NCI-H2081 (cell line): ENCODE measurements around the gene TMEM150B.

Experiments used
- DNase-seq, 2 experiments: peaks; one replicate each; lab custom pipeline; 2025; lab: John Stamatoyannopoulos, UW

The TMEM150B gene

DNA sequence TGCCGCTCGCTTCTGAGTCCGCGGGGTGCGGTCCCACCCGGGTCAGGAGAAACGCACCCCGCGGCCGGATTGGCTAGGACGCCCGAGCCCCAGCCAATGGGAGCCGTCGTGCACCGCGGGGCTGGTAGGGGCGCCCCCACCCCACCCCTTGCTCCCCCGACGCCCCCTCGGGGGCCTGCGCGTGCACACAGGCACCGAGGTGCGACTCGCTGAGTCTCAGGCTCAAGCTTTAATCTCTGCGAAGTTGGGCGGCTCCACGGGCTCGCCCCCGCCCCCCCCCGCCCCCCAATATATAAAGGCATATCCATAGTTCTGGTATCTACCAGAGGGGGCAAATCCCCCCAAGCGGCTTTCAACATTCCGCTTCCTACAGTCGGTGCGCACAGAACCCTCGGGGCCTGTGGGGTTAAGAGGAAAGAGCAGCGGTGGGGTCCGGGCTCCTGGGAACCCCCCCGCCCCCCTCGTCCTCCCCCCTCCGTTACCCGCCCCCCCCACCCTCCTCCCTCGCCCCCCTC lies 29.6 kb upstream of the TMEM150B start, which contains the start of gene COX6B2:
TSS of gene COX6B2 (minus strand) at position 22 of the 515 bp plus-strand sequence. CDS start 198 bp downstream, outside the sequence.
- DNase-seq: no peak

DNA sequence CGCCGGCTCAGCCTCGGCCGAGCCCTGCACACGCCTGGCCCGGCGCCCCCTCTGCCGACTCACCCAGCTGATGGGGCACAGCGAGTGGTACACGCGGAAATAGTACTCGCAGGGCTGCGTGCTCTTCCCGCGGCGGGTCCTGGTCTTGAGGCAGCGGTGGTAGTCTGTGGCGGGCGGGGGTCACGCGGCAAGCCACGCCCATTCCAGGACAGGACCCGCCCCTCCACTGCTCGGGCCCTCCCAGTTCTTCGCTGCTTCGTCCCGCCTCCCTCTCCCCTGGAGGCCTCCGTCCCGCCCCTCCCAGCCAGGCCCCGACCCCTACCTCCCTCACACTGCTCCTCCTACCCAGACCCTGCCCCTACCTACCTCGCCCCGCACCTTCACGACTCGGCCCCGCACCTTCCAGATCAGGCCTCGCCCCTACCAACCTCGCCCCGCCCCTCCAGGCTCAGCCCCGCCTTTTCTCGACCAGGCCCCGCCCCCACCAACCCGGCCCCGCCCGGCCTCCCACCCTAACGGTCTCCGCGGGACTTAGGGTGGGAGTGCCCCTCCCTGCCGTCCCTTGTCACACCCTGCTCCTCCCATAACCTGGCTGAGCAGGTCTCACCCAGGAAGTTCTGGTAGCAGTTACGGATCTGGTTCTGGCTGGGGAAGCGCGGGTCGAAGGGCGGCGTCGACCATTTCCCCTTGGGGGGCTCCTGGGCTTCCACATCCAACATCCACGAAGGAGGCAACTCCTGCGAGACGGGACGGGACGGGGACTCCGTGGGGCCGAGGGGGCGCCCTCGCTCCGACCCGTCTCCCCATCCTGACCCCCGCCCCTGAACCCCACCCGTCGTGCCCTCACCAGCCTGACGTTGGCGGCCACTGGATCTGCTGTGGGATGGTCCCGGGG lies 28.9 kb upstream of the TMEM150B start:
- DNase-seq: no peak

DNA sequence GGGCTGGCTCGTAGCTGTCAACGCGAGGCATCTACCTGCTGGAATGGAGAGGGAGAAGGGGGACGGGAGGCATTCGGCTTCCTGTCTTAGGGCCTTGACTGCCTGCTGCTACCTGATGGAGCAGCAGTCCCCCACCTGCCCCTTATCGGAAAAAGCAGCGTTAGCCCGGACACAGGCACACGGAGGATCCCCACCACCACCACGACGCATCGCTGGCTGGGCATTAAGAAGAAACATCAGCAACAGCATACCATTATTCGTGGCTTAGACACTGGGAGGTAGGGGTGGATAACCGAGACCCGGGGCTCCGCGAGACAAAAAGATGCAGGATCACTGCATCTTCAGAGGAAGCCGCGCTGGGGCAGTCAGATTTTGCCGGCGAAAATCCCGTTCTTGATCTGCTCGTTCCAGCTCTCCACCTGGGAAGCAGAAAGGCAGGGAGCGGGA lies 28.2 kb upstream of the TMEM150B start:
- DNase-seq: no peak

DNA sequence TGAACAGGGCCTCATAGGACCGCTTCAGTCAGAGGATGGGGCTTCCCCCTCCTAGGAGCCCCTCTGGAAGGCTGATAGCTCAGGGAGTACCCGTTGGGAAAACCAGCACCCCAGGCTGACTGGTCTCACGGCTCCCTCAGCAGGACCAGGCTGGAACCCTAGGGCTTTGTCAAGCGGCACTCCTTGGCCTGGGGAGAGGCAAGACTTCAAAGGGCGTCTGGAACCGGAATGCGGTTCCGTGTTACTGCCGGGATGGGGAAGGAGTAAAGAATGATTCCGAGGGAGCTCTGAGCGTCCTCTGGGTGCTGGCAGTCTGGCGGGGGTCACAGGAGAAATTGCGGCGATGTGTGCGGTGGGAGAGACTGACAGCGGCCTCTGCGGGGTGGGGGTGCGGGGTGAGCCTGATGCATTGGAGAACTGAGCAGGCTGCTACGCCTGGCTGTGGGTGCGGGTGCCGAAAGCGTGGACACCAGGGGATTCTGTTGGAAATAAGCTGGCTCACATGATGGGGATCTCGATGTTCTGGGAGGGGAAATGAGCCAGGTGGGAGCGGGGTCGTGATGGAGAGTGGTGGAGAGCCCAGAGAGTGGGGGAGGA lies 27.5 kb upstream of the TMEM150B start:
- no peak for DNase-seq

DNA sequence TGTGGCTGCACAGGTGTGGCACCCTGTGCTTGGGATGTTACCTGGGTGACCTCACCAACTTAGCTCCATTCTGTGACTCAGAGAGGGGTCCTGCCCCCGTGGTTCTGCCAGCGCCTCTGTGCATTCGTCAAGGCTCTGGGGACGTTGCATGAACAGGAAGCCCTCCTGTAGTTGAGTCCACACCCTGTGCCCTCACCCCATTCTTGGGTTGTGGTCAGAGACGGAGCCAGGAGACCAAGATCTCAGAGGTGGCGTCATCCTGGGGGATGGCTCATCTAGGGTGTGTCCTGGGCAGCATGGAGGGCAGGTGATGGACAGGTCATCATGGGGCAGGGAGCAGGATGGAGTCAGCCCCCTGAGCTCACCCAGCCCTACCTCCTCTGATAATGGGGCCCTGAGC lies 26.9 kb upstream of the TMEM150B start:
- DNase-seq: no peak

DNA sequence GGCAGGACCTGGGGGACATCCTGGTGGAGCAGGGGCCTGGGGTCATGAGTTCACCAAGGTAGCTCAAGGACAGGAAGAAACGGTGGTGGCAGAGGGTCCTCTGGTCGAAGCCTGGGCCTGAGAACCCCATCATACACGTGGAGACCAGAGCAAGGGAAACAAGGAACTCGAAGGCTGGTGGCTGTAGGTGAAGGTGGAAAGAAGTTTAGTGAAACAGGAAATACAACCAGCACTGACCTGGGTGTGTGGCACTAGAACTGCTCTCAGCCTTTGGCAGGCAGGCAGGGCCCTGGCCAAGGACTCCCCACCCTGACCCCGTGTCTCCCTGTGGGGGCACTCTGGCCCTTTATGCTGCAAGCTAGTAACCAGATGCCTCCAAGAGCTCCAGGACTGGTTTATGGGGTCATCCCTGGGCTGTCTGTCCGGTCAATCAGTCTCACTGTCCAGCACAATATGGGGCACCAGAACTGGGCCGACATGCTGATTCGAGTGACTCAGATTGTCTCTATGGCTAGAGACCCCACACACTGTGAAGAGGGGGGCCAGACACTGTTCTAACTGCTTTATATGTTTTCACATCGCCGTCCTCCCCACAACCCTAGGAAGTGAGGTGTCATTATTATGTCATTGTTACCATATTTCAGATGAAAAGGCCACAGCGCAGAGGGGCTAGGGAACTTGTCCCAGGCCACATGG lies 25.6 kb upstream of the TMEM150B start:
- DNase-seq: no peak

DNA sequence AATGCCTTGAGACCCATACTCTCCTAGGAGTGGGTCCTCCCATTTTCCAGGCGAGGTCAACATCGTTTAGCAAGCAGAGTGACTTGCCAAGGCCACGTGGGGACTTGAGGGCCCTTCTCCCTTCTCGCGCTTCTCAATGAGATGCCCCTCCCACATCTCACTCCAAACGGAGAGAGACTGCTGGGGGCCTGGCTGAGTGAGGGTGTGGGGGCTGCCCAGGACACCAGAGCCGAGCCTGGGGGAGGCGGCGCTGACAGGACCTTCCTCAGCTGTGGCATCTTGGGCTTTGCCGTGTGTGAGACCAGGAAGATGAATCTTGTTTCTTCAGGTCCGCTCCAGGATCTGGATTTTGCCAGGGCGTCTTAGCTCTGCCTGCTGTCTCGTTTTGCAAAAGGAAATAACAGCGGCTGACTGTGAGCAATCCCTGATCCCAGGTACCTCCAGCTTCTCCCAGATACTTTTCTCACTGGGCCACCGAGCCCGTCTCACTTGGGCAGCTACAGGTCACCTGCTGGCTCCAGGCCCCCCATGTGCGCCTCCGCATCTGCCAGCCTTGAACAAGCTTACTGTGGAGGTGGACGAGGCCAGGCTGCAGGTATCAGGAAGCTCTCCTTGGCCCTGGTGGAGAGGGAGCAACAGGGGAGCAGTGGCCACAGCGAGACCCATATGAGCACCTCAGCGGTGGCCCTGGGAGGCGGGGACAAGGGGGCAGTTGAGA lies 23.3 kb upstream of the TMEM150B start:
- no peak for DNase-seq

DNA sequence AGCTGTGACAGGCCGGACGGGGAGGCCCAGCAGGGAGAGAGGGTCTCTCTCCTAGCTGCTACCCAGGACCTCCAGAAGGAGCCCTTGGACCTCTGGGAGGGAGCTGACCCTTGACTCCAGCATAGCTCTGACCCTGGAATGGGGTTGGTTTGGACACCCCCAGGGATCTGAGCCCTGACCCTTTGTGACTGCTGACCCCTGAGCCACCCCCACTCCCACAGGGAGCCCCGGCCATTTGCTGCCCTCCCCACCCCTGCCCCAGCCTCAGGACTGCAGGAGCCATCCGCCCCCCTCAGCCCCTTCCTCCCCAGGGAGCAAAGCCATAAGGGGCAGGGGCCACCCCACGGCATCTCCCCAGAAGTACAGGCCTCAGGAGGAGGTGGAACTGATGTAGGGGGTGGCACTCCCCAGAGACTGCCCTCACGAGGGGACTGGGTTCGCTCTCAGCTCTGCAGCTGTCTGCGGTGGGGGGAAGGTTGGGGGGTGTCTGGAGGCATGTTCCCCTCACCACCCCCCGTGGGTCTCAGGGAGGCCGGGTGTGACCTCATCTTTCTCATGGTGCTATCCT lies 22.4 kb upstream of the TMEM150B start:
- DNase-seq: no peak

DNA sequence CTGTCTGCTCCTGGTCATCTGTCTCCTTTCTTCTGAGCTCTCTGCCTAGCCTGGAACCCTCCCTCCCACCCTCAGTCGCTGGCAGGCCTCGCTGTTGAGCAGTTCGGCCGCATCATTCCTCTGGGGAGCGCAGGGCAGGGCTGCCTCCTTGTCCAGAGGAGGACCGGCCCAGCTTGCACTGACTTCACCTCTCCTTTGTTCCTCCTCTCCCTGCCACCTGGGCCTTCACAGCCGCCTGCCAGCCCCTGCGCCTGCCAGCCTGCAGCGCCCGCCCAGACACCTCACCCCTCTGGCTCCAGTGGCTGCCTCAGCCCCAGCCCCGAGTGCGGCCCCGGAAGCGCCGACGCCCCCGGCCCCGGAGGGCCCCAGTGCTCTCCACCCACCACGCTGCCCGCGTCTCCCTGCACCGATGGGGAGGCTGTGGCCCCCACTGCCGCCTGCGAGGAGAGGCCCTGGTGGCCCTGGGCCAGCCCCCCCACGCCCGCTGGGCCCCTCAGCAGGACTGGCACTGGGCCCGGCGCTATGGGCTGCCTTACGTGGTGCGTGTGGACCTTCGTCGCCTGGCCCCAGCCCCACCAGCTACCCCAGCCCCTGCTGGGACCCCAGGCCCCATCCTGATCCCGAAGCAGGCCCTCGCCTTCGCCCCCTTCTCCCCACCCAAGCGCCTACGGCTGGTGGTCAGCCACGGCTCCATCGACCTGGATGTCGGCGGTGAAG lies 21.7 kb upstream of the TMEM150B start:
- DNase-seq: no peak

DNA sequence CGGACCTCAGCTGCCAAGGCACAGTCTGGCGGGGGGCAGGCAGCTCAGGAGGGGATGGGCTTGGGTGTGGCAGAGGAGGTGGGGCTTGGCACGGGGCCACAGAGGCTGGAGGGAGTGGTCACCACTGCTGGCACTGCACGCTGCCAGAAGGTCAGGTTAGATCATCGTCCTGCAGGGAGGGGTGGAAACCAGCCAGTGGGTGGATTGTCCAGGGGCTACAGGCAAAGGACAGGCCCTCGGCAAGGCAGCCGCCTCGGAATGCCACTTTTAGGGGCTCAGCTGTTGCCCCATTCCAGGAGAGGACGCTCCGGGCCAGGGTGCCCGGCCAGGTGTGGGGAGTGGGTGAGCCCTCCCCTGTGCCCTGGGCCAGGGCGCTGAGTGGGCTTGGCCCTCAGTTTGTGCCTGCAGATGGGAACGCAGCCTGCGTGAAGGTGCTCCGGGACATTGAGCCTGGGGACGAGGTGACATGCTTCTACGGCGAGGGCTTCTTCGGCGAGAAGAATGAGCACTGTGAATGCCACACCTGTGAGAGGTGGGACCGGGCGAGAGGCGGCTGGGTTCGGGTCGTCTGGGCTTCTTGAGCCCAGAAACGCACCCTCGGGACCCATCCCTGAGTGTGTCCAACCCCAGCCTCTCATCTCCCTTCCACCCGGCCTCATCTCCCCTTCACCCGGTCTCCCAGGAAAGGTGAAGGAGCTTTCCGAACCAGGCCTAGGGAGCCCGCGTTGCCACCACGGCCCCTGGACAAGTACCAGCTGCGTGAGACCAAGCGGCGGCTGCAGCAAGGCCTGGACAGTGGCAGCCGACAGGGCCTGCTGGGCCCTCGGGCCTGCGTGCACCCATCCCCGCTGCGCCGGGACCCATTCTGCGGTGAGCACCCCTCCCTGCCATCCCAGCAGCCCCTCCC lies 20.9 kb upstream of the TMEM150B start:
- no peak for DNase-seq

DNA sequence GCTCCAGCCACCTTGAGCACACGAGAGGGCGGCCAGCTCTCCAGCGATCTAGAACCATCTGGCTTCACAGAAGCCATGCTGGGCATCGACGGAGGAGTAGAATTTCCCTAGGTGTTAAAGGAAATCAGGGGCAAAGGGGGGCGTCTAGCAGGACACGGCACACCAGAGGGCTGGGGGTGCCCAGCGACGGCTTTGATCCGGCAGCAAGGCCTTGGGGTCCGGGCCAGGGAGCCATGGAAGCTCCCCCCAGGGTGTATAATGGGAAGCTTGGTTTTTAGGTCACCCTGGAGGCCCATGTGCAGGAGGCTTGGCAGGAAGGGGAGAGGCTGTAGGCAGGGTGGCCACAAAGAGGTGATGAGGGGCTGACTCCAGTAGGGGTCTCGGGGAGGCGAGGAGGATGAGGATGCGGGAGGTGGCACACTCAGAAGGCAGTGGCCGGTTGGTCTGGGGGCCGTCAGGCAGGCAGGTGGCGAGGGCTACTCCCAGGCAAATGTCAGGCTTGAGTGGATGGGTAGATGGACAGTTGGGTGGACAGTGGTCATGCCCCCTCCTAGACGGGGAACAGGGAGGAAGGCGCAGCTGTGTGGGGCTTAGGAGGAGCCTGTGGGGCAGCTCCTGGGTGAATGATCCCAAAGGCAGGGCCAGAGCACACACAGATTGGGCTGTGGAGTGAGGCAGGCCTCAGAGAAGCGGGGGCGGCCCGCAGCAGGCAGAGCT lies 20.1 kb upstream of the TMEM150B start:
- no peak for DNase-seq

DNA sequence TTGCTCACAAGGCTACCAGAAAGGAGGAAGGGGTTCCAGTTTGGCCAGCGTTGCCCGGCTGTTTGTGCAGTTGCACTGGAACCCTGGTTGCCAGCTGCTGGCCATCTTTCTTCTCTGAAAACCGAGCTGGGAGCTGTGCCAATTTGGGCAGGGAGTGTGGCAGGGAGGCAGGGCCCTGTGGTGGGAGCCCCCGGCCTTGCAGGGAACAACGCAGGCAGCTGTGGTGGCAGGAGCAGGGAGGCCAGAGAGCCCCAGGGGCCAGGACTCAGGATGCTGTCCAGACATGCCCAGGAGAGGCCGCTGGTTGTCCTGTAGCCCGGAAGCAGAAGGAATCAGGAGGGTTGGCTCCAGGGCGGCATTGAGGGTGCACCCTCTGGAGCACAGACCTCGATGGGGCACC lies 19.3 kb upstream of the TMEM150B start:
- DNase-seq: peak; percentile 49 to 70

DNA sequence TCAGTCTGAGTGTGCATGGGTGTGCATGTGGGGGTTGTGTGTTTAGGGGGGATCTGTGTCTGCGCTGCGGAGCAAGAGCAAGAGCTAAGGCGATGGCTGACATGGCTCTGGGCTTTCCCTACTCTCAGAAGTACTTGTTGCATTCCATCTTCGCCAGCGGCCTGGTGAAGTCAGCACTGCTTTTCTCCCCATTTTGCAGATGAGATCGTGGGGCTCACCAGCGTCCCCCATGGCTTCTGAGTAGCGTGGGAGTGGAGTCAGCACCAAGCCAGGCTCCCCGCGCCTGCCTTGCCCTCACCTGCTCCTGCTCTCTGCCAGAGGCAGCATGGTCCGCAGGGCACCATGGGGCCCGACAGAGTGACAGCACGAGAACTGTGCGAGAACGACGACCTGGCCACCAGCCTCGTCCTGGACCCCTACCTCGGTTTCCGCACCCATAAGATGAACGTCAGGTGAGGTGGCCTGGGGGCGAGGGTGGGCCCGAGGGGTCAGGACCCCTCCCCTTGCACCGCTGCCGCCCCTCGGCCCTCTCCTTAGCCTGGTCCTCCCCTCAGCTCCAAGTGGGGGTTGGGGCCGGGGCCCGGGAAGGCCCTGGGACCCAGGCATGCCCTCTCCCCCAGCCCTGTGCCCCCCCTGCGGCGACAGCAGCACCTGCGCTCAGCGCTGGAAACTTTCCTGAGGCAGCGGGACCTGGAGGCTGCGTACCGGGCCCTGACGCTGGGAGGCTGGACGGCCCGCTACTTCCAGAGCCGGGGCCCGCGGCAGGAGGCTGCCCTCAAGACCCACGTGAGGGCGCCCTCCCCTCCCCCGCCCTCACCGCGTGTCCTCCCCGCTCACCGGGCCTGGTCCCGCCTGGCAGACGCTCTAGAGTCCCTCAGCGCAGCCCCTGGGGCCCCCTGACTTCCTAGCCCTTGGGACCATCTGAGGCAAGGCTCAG lies 16.7 kb upstream of the TMEM150B start:
- no peak for DNase-seq

DNA sequence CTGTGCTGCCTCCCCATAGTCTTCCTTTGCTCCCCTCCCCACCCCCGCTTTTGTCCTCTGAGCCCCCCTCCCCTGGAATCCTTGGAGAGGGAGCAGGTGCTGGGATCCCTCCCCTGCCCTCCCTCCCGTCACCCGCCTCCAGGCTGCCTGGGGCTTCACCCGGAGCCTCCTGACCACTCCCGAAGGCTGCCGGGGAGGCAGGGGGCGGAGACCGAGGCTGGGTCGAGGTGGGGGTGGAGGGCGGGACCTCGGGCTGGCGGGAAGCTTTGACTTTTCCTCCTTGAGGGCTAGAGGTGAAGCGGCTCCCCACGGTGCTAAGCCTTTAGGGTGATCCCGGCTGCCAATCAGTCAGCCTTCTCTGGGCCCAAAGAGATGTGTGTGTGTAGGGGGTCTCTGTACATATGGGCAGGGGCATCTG lies 16.0 kb upstream of the TMEM150B start:
- DNase-seq: peak; percentile 76 to 84

DNA sequence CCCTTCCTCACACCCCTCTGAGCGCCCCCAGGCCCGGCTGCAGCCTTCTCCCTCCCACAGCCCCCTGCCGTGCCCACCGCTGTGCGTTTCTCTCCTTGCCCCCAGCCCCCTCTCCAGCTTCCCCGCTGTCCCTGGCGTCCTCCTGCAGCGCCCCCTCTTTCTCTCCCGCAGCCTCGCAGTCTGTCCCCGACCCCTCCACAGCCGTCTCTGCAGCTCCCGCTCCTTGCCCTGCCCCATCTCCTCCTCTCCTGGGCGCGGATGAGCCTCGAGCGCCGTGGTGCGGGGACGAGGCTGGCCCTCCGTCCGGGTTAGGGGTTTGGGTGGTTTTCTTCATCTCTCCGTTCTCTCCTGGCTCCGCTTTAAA lies 15.6 kb upstream of the TMEM150B start:
- DNase-seq: peak in 1 of 2 experiments; percentile 53

DNA sequence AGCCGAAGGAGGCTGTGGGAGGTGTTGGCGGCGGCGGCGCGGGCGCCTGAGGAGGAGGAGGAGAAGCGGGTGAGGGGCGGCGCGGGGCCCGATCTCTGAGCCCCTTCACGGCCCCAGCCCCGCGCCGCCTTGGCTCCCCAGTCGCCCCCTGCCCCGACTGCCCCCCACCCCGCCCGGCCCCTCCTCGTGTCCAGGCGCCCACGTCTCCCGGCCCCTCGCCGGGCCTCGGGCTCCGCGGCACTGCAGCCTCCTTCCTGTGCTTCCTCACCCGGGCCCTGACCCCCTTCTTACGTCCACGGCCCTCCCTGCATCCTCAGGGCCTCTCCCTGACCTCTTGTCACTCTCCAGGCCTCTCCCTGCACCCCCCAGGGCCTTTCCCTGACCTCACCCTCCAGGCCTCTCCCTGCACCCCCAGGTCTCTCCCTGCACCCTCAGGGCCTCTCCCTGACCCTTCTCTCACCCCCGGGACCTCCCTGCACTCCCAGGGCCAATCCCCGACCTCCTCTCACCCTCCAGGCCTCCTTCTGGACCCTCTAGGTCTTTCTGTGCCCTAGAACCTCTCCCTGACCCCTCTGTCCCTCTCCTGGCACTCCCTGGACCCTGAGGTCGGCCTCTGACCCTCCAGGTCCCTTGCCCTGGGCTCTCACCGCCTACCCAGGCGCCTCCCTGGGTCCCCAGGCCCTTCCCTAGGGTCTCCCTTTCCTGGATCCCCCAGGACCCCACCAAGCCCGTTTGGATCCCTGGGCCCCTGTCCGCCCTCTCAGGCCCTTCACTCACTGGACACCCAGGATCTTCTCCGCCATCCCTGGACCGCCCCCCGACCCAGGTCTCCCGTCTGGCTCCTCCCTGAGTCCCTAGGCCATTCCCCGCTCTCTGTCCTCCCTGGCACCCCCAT lies 15.0 kb upstream of the TMEM150B start:
- DNase-seq: no peak
